Measurements from ENCODE around the gene ZCWPW2. TPM values are rescaled to one million over a fixed set of nuclear protein-coding genes. Genes with fewer than 3 reads are reported as not detected.

The ZCWPW2 gene
- total and polyA plus RNA-seq, 2 experiments from 2014 or later: 2.1 to 3.5 TPM

DNA sequence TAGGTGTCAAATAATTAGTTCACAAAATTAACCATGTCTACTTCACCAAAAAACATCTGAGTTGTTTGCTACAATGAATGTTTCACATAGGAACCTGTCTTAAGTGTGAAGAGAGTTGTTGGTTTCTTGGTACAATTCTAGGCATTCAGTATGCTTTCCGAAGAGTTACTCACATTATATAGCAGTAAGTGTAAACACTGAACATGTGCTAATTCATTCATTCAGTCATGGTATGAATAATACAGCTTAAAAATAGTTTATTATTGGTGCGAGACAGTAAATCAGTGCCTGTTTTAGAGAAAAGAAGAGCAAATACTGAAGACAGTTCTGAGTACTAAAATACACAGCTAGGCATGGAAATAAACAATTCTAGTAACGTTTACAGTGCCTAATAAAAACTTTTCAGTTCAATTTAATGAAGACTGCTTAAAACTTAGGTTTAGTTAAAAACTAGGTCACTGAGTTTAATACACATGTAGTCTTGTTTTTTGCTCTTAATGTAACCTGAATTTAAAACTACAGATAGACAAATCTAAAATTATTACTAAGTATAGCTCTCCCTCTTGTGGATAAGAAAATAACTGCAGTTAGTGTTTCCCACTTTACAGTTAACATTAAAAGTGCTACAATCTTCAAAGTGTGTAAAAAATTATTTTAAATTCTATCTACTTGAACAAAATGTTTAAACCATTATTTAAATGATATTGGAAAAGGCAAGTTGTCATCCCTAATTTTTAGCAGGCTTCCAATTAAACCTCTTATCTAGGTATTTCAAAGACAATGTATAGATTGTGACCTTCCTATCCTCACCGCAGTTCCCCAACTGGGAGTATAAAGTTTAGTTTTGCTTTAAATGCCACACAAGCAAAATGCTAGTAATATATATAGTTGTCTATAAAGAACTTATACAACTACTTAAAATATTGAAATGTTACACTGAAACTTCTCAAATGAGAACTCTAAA lies 20.1 kb upstream of the ZCWPW2 start:
- in situ Hi-C loops (cut with MboI): no loop called here
- 69 to 75% methylated on average over 4 of the region's 4 CpGs for WGBS, 2 experiments (ENCODE audit: low coverage in 1 of 2, low lambda C conversion rate in 2 of 2, missing lambda C conversion rate in 2 of 2)
- TF ChIP-seq EZH2phosphoT487 (IDR thresholded peaks at IDR 0.05; ENCODE audit: insufficient read depth, low read depth): no peak
- no peak for TF ChIP-seq EZH2 (IDR thresholded peaks at IDR 0.05; ENCODE audit: insufficient read depth, poor library complexity, severe bottlenecking)

DNA sequence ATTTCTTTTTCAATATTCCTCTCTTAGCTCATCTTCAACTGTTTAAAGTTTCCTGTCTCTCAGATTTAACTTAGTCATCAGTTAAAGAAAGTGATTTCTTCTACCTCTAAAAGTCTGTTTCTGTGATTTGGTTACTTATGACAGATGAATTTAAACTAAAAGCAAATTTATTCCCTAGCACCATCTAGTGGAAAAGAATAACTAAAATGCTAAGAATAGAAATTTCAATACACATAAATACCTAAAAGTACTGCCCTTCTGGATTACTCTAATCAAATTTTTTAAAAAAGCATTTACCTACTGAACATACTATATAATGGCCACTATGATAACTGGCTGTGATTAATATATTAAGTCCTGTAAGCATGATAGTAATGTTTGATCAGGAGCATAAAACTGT lies 14.0 kb upstream of the ZCWPW2 start:
- Histone ChIP-seq H3K4me1 (ENCODE audit: insufficient read depth) (peaks cover 6% of the 10 kb centered on the region; the same call in 1 of the 2 replicates), H3K9me2 (ENCODE audit: insufficient read depth) (no peaks in the 10 kb centered on the region), H3K4me3 (no peak overlapping the region), H3K27me3 (replicated peaks; ENCODE audit: insufficient read depth) (no peaks in the 10 kb centered on the region), H4K20me1 (ENCODE audit: insufficient read depth) (no peaks in the 10 kb centered on the region), H3K9ac (no peak overlapping the region), H3K9me3 (ENCODE audit: low read depth) (no peaks in the 10 kb centered on the region), H3K36me3 (ENCODE audit: low read depth) (peaks cover 51% of the 10 kb centered on the region), H3K4me2 (ENCODE audit: unreplicated experiment) (no peak overlapping the region), H2AFZ (no peak overlapping the region), H3K27ac (no peak overlapping the region), H3K79me2 (ENCODE audit: insufficient read depth) (peaks cover 9% of the 10 kb centered on the region), H3F3A (ENCODE audit: insufficient read depth) (peaks cover 11% of the 10 kb centered on the region; the same call in 1 of the 2 replicates)
- DNase-seq: peak; percentile 17
- TF ChIP-seq EZH2phosphoT487 (IDR thresholded peaks at IDR 0.05; ENCODE audit: insufficient read depth, low read depth) (no peak), EZH2 (IDR thresholded peaks at IDR 0.05; ENCODE audit: insufficient read depth, poor library complexity, severe bottlenecking) (no peak)
- in situ Hi-C loops (cut with MboI): no loop called here

More for the DNA sequence above, 20.1 kb upstream of the ZCWPW2 start:
- no peaks in the 10 kb centered on the region for H3K9me2 ChIP-seq (ENCODE audit: insufficient read depth)
- peak; percentile 55 for DNase-seq
- peaks cover 53% of the 10 kb centered on the region for H3K36me3 ChIP-seq (ENCODE audit: low read depth)
- peaks cover 10% of the 10 kb centered on the region; the same call in 1 of the 2 replicates for H3F3A ChIP-seq (ENCODE audit: insufficient read depth)
- no peaks in the 10 kb centered on the region for H4K20me1 ChIP-seq (ENCODE audit: insufficient read depth)
- H3K9me3 ChIP-seq (ENCODE audit: low read depth): no peaks in the 10 kb centered on the region
- H3K9ac ChIP-seq: no peak overlapping the region
- no peaks in the 10 kb centered on the region for H3K79me2 ChIP-seq (ENCODE audit: insufficient read depth)
- H3K4me1 ChIP-seq (ENCODE audit: insufficient read depth): peaks cover 6% of the 10 kb centered on the region; the same call in 1 of the 2 replicates
- no peak overlapping the region for H2AFZ ChIP-seq
- no peaks in the 10 kb centered on the region for H3K27me3 ChIP-seq (replicated peaks; ENCODE audit: insufficient read depth)
- no peak overlapping the region for H3K4me3 ChIP-seq
- H3K4me2 ChIP-seq (ENCODE audit: unreplicated experiment): no peak overlapping the region
- no peak overlapping the region for H3K27ac ChIP-seq

DNA sequence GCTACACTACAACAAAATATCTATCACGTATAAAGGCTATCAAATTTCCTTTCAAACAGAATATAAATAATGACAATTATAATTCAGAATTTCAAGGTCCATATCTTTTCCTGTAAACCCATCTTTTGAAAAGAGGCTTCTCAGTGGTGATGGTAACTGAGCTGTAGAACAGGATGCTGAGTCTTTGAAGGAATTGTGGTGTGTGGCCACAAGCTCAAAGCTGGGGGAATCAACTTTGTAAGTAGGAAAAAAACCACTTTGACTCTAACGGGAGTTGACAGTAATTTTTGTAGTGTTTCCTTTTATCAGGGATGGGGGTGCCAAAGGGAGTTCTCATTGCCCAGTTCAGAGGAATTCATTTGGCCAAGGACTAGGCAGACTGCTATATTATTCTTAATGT lies 13.3 kb upstream of the ZCWPW2 start:
- H3K27me3 ChIP-seq (replicated peaks; ENCODE audit: insufficient read depth): no peaks in the 10 kb centered on the region
- H3K9me2 ChIP-seq (ENCODE audit: insufficient read depth): no peaks in the 10 kb centered on the region
- H3K9me3 ChIP-seq (ENCODE audit: low read depth): no peaks in the 10 kb centered on the region
- WGBS, 2 experiments (ENCODE audit: low coverage in 1 of 2, low lambda C conversion rate in 2 of 2, missing lambda C conversion rate in 2 of 2): 60 to 64% methylated on average over 2 of the region's 2 CpGs
- H3K4me1 ChIP-seq (ENCODE audit: insufficient read depth): peaks cover 6% of the 10 kb centered on the region; the same call in 1 of the 2 replicates
- in situ Hi-C loops (cut with MboI): no loop called here
- DNase-seq: no peak
- H2AFZ ChIP-seq: no peak overlapping the region
- TF ChIP-seq EZH2 (IDR thresholded peaks at IDR 0.05; ENCODE audit: insufficient read depth, poor library complexity, severe bottlenecking) (no peak), EZH2phosphoT487 (IDR thresholded peaks at IDR 0.05; ENCODE audit: insufficient read depth, low read depth) (no peak)
- no peak overlapping the region for H3K9ac ChIP-seq
- H4K20me1 ChIP-seq (ENCODE audit: insufficient read depth): no peaks in the 10 kb centered on the region
- no peak overlapping the region for H3K4me3 ChIP-seq
- no peak overlapping the region for H3K27ac ChIP-seq
- peaks cover 16% of the 10 kb centered on the region for H3K79me2 ChIP-seq (ENCODE audit: insufficient read depth)
- peaks cover 58% of the 10 kb centered on the region for H3K36me3 ChIP-seq (ENCODE audit: low read depth)
- peaks cover 9% of the 10 kb centered on the region; the same call in 1 of the 2 replicates for H3F3A ChIP-seq (ENCODE audit: insufficient read depth)
- H3K4me2 ChIP-seq (ENCODE audit: unreplicated experiment): no peak overlapping the region

DNA sequence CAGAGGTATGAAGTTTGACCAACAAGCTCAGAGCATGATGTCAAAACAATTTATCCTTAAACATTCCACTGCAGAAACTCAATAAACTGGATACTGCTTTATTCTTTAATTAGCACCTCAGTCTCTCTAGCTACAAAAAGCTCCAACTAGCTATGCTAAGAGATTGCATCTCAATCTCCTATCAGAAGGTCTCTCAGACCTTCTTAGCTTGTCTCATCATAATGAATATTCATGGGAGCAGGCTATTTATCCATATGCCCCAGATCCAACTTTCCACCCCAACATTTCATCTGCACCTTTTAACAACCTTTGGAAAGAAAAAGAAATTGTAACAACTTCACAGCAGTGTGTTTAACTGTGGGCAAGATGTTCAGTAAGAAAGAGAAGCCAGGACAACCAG lies 11.3 kb upstream of the ZCWPW2 start:
- Histone ChIP-seq H3K27me3 (replicated peaks; ENCODE audit: insufficient read depth) (no peaks in the 10 kb centered on the region), H3K79me2 (ENCODE audit: insufficient read depth) (peaks cover 35% of the 10 kb centered on the region), H3F3A (ENCODE audit: insufficient read depth) (peaks cover 16% of the 10 kb centered on the region), H3K9me2 (ENCODE audit: insufficient read depth) (no peaks in the 10 kb centered on the region), H3K36me3 (ENCODE audit: low read depth) (peaks cover 46% of the 10 kb centered on the region), H4K20me1 (ENCODE audit: insufficient read depth) (no peaks in the 10 kb centered on the region), H3K9ac (no peak overlapping the region), H3K4me3 (no peak overlapping the region), H3K4me2 (ENCODE audit: unreplicated experiment) (no peak overlapping the region), H3K9me3 (ENCODE audit: low read depth) (no peaks in the 10 kb centered on the region), H3K27ac (no peak overlapping the region), H2AFZ (no peak overlapping the region), H3K4me1 (ENCODE audit: insufficient read depth) (peaks cover 14% of the 10 kb centered on the region)
- in situ Hi-C loops (cut with MboI): no loop called here
- DNase-seq: no peak
- TF ChIP-seq EZH2 (IDR thresholded peaks at IDR 0.05; ENCODE audit: insufficient read depth, poor library complexity, severe bottlenecking) (no peak), EZH2phosphoT487 (IDR thresholded peaks at IDR 0.05; ENCODE audit: insufficient read depth, low read depth) (no peak)
